Measurements from ENCODE around the gene PCDH11Y.
"Not testable (repeated sequence)": the region's sequence is repeated elsewhere in the genome, so short reads cannot be mapped to it uniquely, and the experiment has no call there.

Gene PCDH11Y, protein sequence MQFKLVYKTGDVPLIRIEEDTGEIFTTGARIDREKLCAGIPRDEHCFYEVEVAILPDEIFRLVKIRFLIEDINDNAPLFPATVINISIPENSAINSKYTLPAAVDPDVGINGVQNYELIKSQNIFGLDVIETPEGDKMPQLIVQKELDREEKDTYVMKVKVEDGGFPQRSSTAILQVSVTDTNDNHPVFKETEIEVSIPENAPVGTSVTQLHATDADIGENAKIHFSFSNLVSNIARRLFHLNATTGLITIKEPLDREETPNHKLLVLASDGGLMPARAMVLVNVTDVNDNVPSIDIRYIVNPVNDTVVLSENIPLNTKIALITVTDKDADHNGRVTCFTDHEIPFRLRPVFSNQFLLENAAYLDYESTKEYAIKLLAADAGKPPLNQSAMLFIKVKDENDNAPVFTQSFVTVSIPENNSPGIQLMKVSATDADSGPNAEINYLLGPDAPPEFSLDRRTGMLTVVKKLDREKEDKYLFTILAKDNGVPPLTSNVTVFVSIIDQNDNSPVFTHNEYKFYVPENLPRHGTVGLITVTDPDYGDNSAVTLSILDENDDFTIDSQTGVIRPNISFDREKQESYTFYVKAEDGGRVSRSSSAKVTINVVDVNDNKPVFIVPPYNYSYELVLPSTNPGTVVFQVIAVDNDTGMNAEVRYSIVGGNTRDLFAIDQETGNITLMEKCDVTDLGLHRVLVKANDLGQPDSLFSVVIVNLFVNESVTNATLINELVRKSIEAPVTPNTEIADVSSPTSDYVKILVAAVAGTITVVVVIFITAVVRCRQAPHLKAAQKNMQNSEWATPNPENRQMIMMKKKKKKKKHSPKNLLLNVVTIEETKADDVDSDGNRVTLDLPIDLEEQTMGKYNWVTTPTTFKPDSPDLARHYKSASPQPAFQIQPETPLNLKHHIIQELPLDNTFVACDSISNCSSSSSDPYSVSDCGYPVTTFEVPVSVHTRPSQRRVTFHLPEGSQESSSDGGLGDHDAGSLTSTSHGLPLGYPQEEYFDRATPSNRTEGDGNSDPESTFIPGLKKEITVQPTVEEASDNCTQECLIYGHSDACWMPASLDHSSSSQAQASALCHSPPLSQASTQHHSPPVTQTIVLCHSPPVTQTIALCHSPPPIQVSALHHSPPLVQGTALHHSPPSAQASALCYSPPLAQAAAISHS (N-terminal part only)

DNA sequence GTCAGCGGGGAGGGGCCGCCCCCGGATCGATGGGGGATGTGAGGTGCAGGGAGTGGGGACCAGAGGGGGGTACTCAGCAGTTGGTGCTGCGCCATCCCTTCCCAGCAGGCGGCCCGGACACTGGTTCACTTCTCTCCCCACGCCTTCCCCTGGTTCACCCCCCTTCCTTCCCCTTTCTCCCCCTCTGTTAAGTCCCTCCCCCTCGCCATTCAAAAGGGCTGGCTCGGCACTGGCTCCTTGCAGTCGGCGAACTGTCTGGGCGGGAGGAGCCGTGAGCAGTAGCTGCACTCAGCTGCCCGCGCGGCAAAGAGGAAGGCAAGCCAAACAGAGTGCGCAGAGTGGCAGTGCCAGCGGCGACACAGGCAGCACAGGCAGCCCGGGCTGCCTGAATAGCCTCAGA, at the start of gene PCDH11Y:
Gene PCDH11Y, plus strand, starts transcription at position 240 of the 400 bp plus-strand sequence. CDS start 56,804 bp downstream, outside the sequence.
- DNase-seq = not testable (repeated sequence)

DNA sequence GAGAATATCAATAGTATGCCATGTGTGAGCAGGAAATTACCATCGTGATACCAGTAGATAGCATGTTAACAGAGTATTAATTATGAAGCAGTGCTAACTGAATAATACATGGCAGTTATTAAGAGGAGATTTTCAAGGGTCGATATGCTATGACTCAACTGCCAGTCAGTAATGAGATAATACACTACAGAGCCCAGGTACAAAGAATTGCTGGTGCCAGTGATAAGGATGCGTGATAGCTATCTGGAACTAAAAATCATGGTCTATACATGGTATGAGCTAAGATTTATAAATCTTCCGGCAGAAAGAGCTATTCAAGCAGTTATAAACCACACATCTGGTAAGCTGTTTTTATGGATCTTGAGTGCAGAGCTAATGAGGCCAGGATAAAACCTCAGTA, 32.2 kb upstream of the PCDH11Y start:
- DNase-seq = not testable (repeated sequence)

DNA sequence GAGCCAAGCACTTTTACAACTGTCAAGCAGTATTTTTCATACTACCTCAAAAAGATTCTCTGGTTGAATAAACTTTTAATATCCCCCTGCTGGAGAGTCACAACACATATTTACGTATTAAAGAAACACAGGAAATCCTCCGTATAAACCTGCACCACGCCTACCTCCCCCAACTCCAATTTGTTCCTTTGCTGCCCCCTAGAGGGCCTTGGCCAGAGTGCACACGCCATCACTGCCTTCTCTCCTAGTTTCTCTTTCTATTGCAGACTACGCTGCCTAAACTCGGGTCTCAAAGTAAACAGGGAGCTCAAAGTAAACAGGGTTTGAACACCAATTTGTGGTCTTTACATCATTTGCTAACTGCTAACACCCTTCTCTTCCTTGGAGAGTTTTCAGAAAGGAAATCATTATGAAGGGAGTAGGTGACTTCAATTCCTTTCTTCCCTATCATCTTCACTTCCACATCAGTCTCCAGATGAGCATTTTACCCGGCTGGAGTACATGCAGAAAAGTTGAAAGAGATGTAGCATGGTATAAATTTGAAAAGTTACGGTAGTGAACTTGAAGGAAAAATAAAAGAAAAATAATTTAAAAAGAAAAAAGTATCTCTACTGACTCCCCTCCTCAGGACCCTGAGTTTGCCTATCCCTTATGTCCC, 8.2 kb upstream of the PCDH11Y start:
- not testable (repeated sequence) for DNase-seq

DNA sequence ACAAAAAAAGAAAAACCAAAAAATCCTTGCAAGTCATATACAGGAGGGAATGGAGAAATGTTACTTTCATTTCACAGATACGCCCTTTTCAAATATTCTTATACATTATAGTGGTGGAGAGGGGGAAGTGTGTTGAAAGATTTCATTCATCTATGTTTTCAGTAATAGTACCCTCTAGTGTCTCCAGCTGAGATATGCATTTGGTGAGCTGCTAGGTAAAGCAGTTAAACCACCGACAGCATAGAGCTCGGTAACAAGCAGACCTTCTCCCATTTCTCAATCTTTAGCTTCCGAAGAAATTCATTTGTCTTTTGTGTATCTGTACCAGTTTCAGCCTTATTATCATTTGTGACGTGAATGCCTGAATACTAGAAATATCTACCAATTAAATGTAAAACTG, 5.2 kb upstream of the PCDH11Y start:
- DNase-seq = not testable (repeated sequence)

DNA sequence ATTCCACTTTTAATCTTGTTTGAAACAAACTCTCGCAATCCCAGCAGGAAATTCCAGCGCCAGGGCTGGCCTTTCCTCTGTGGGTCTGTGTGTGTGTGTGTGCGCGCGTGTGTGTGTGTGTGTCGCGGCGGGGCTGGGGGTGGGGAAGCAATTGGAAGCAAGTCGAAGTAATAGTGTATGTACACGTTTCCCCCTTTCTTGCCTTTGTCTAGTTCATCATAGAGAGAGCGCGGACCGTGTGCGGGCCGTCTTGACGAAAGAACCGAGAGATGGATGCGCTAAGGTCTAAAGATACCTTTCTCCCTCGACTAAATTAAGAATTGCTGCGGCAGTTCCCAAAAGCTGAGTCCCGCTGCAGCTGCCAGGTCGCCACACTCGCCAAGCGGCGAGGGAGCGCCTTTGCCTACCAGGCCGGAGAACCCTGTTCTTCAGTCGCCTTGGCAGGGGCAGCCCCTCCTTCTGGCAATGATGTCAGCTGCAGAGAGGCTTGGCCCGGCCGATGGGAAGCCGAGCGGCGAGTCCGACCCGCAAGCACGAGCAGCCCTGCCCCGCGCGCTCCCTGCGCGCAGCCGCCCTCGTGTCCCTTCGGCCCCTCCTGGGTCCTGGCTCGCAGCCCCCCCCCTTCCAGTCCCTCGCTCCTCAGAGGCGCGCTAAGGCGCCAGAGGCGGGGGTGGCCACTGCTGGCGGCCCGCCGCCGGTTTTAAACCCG, 2.5 kb downstream of the PCDH11Y start:
- not testable (repeated sequence) for DNase-seq

DNA sequence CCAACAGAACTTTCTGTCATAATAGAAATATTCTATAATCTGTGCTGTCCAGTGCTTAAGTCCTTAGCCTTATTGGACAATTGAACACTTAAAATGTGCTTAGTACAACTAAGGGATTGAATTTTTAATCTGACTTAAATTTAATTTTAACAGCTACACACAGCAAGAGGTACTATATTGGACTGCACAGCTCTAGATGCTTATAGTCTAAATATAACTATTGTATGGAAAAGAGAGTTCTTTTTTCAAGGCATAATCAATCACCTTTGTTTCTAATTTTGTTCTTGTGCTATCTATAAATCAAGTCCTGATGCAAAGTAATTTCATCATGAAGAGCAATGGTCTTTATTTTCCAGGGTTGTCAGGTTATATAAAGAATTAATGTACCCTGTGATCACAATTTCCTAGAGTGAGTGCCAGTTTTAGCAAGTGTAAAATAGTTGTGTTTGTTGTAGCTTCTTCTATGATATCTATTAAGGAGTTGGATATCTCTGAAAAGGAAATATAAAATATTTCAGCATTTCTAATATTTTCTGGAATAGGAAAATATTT, 39.0 kb downstream of the PCDH11Y start:
- not testable (repeated sequence) for DNase-seq

DNA sequence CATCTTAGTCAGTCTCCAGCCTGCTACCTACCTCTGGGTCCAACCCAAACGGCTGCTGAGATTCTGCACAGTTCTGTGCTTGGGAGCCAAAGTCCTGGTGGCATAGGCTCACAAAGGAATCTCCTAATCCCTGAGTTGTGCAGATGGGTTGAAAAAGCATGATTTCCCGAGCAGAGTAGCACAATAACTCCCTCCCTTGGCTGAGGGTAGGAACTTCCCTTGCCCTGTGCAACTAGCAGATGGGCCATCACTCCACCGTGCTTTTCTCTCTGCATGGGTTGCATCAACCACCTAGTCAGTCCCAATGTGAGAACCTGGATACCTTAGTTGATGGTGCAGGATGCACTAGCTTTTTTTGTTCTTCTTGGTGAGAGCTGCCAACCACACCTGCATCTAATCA, 82.9 kb downstream of the PCDH11Y start:
- DNase-seq = not testable (repeated sequence)

DNA sequence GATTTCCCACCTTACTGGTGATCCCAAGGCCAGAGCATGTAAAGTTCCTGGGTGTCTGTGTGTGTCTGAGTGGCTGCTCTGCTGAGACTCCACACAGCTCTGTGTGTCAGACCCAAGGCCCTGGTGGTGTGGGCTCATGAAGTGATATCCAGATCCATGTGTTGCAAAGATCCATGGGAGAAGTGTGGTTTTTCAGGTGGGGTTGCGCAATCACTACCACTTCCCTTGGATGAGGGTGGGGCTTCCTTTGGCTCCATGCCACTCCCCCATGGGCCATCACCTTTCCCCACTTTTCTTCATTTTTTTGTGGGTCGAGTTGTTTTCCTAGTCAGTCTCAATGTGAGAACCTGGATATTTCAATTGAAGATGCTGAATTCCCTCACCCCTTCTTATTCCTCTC, 182.9 kb downstream of the PCDH11Y start:
- not testable (repeated sequence) for DNase-seq

DNA sequence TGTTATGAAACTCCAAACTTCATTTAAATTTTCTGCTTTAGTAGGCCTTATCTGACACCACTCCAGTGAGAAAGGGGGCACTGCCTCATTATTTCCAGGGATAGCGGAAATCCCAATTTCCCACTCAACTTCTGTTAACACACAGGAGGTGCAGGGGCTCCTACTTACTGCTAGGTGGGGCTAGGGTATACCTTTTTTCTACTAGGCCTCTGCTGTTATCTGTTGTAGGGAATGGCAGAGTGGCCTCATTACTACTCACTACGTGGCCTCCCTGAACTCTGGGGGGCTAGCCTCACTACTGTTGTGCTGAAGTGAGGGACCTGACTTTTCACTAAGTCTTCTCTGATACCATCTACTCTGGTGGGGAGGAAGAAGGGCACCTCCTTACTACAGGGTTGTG, 215.0 kb downstream of the PCDH11Y start:
- not testable (repeated sequence) for DNase-seq

DNA sequence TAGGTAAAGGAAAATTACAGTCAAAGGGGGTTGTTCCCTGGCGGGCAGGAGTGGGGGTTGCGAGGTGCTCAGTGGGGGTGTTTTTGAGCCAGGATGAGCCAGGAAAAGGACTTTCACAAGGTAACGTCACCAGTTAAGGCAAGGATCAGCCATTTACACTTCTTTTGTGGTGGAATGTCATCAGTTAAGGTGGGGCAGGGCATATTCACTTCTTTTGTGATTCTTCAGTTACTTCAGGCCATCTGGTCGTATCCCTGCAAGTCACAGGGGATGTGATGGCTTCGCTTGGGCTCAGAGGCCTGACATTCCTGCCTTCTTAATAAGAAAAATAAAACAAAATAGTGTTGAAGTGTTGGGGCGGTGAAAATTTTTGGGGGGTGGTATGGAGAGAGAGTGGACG, 324.8 kb downstream of the PCDH11Y start:
- not testable (repeated sequence) for DNase-seq

DNA sequence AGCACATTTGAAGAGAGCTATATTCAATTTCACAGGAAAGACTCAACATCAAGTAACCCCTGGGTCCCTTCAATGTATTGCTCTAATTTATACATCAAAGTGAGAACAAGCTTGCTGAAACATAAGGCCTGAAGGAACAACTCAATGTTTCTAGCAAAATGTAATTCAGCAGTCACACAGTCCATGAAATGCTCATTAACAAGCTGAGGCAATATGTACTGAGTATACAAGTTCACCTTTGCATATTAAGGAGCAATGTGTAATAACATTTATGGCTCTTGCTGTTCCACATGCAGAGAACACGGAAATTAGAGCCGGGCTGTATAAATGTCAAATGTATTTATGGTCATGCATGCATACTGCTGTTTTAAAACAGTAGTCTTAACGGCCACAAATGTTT, 342.1 kb downstream of the PCDH11Y start:
- not testable (repeated sequence) for DNase-seq

DNA sequence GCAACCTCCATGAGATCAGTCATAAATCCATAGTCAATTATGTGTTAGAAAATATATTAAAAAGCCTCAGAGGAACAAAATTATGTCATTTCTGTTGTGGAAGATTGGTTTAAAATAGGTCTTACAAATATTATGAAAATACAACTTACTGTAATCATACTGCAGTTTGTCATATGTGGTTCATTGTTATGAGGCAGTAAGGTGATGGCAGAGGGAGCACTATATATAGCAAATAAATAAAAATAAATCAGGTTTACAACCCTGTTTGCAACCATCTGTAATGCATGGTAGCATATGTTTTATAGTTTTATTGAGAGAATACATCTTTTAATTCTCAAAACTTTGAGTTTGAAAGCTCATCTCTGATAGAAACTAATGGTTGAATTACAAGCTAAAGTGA, 543.6 kb downstream of the PCDH11Y start:
- not testable (repeated sequence) for DNase-seq

DNA sequence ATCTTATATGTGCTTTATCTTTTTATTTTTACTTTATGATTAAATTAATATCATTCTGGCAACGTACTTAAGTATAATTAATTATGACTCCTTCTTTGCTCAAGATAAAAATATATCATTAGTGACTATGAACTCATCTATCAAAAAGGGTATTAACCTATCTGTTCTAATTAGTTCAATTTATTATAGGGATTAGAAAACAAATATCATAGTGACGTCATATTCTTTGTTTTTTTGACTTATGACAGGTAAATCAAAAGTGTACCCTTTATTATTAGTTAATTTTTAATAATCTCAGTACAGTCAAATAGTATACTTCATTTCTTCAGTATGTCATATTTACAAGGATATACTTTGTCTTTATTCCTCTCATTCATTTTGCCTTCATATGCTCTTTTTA, 638.5 kb downstream of the PCDH11Y start:
- not testable (repeated sequence) for DNase-seq

DNA sequence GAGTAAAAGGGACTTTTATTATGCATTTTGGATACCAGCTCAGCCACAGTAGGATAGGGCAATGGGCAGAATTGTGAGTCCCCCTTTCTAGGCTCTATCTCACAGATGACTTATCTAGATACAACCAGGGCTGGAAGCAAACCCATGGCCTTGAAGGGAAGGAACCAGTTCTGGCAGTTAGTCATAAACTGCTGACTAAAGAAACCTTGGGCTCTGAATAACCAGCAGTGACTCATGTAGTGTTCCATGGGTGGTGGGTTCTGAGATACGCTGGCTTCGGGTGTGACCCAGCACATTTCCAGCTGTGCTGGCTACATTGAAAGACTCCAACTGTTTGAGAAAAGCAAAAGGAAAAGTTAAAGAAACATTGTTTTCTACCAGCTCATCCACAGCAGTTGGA, 679.2 kb downstream of the PCDH11Y start:
- not testable (repeated sequence) for DNase-seq

DNA sequence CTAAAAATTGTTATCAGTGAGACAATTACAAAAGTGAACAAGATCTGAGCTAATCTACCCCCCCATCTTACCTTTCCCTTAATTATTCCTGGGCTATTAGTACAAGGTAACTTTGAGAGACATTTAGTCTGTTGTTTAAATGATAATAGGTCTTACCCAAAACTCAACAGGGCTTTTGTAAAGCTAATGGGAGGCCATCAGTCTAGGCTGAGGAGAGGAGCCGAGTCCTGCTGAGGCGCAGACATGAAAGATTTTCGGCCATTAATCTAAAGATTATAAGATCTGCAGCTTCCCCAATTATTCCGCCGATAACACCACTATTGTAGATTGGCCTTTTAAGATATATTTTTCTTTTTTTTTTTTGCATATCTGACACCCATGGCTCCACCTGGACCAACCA, 708.6 kb downstream of the PCDH11Y start:
- DNase-seq = not testable (repeated sequence)

DNA sequence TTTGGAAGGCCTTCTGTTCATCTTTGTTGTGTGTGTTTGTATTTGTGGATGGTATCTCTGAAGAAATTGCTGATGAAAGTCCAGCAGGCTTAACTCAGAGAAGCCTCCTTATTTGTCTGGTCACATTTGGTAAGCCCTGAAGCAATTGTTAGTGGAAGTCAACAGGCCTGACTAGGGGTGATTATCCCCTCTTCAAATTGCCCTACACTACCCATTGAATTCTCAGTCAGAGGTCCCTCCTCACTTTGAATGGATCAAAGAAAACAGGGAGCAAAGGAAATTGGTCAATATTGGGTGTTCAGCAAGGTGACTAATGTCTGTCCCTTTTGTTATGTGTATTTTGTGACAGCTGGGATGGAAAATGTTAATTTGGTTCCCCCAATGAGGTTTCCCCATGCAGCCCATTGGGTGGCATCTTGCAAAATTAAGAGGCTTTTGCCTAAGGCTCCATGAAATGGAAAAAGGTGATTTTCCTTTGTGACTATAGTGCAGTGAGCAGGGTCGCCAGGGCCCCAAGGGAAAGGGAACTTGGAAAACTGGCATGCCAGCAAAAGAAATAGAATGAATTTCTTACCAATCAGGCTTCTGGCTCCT, 709.8 kb downstream of the PCDH11Y start:
- DNase-seq = not testable (repeated sequence)

DNA sequence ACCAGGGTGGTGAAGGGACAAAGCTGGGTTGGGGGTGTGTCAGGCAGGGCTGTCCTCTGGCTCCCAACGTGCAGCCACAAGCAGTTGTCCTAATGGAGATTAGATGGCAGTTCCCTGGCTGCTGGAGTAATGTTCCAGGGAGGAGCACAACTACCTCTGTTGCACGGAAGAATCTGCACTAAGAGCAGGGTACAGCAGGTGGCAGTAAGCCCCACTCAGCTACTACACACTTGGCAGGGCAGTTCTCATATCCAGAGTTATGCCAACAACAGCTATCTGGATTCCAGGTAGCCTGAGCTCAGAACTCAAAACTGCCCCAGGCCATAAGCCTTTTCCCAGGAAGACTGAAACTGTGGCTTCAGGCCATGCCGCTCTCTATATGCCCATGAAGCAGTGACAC, 761.3 kb downstream of the PCDH11Y start:
- not testable (repeated sequence) for DNase-seq

DNA sequence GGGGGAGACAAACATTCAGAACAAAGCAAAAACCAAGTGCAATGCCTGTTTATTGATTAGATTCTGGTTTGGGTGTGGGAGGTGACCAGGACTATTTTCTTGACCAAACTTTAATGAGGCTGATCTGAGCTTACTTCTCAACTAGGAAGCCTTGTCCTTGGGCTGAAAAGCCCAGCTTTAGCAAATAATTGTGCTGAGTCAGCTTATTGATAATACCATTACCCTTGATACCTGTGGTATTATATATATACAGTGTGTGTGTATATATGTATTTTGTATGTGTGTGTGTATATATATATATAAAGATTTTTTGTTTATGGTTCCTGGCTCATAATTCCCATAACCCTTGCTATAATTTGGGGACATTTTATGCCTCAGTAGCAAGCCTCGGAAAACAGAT, 776.4 kb downstream of the PCDH11Y start:
- not testable (repeated sequence) for DNase-seq

Data from activated CD8-positive, alpha-beta memory T cell treated with anti-CD3 and anti-CD28 coated beads, Interleukin-2, amount 50 U/mL, for 4 hours (primary cell).